ENCODE measurements around the gene FSTL5.

The FSTL5 gene

GRCh38 chr4:161463436-161463835, 700.4 kb downstream of the FSTL5 start:
- intact Hi-C loops (cut with micrococcal nuclease), result no loop called here
- no peaks in the 10 kb centered on the region for H3K9me3 Mint-ChIP-seq
- H3K4me1 Mint-ChIP-seq (ENCODE audit: low read depth), result no peaks in the 10 kb centered on the region
- no peaks in the 10 kb centered on the region for H3K36me3 Mint-ChIP-seq (ENCODE audit: low read depth)
- H3K27me3 Mint-ChIP-seq, result no peaks in the 10 kb centered on the region
- no peak overlapping the region for H3K4me3 Mint-ChIP-seq
- no peak overlapping the region for H3K27ac Mint-ChIP-seq

GRCh38 chr4:161457906-161458305, 705.9 kb downstream of the FSTL5 start:
- Mint-ChIP-seq H3K36me3 (ENCODE audit: low read depth) (no peaks in the 10 kb centered on the region), H3K9me3 (no peaks in the 10 kb centered on the region), H3K27ac (no peak overlapping the region), H3K27me3 (no peaks in the 10 kb centered on the region), H3K4me3 (no peak overlapping the region), H3K4me1 (ENCODE audit: low read depth) (no peaks in the 10 kb centered on the region)
- intact Hi-C loops (cut with micrococcal nuclease), result no loop called here

GRCh38 chr4:161457311-161457710, 706.5 kb downstream of the FSTL5 start:
- Mint-ChIP-seq H3K36me3 (ENCODE audit: low read depth) (no peaks in the 10 kb centered on the region), H3K9me3 (no peaks in the 10 kb centered on the region), H3K27ac (no peak overlapping the region), H3K4me1 (ENCODE audit: low read depth) (no peaks in the 10 kb centered on the region), H3K27me3 (no peaks in the 10 kb centered on the region), H3K4me3 (no peak overlapping the region)
- intact Hi-C loops (cut with micrococcal nuclease), result no loop called here

- H3K4me3 Mint-ChIP-seq, result no peak overlapping the region
- H3K27ac Mint-ChIP-seq, result no peak overlapping the region
- H3K9me3 Mint-ChIP-seq, result no peaks in the 10 kb centered on the region
- no peaks in the 10 kb centered on the region for H3K36me3 Mint-ChIP-seq (ENCODE audit: low read depth)
- no peaks in the 10 kb centered on the region for H3K4me1 Mint-ChIP-seq (ENCODE audit: low read depth)
- H3K27me3 Mint-ChIP-seq, result no peaks in the 10 kb centered on the region
- intact Hi-C loops (cut with micrococcal nuclease), result no loop called here
These were observed 708.9 kb downstream of the FSTL5 start for GRCh38 chr4:161454860-161455259.

GRCh38 chr4:161448550-161449180, 715.1 kb downstream of the FSTL5 start:
- no peak overlapping the region for H3K4me3 Mint-ChIP-seq
- no peaks in the 10 kb centered on the region for H3K36me3 Mint-ChIP-seq (ENCODE audit: low read depth)
- intact Hi-C loops (cut with micrococcal nuclease), result no loop called here
- no peaks in the 10 kb centered on the region for H3K9me3 Mint-ChIP-seq
- H3K27me3 Mint-ChIP-seq, result no peaks in the 10 kb centered on the region
- no peak overlapping the region for H3K27ac Mint-ChIP-seq
- H3K4me1 Mint-ChIP-seq (ENCODE audit: low read depth), result no peaks in the 10 kb centered on the region

- Mint-ChIP-seq H3K27ac (no peak overlapping the region), H3K4me3 (no peak overlapping the region), H3K4me1 (ENCODE audit: low read depth) (no peaks in the 10 kb centered on the region), H3K9me3 (no peaks in the 10 kb centered on the region), H3K27me3 (no peaks in the 10 kb centered on the region), H3K36me3 (ENCODE audit: low read depth) (no peaks in the 10 kb centered on the region)
- intact Hi-C loops (cut with micrococcal nuclease), result no loop called here
These were observed 719.2 kb downstream of the FSTL5 start for GRCh38 chr4:161444626-161445025.

GRCh38 chr4:161442921-161443320, 720.9 kb downstream of the FSTL5 start:
- Mint-ChIP-seq H3K9me3 (peaks cover 2% of the 10 kb centered on the region), H3K27me3 (no peaks in the 10 kb centered on the region), H3K4me3 (no peak overlapping the region), H3K36me3 (ENCODE audit: low read depth) (no peaks in the 10 kb centered on the region), H3K4me1 (ENCODE audit: low read depth) (no peaks in the 10 kb centered on the region), H3K27ac (no peak overlapping the region)
- intact Hi-C loops (cut with micrococcal nuclease), result no loop called here

GRCh38 chr4:161438096-161438495, 725.7 kb downstream of the FSTL5 start:
- Mint-ChIP-seq H3K4me3 (no peak overlapping the region), H3K4me1 (ENCODE audit: low read depth) (no peaks in the 10 kb centered on the region), H3K27me3 (no peaks in the 10 kb centered on the region), H3K36me3 (ENCODE audit: low read depth) (no peaks in the 10 kb centered on the region), H3K27ac (no peak overlapping the region), H3K9me3 (peaks cover 16% of the 10 kb centered on the region)
- intact Hi-C loops (cut with micrococcal nuclease), result no loop called here

- no peak overlapping the region for H3K4me3 Mint-ChIP-seq
- H3K27me3 Mint-ChIP-seq, result no peaks in the 10 kb centered on the region
- no peaks in the 10 kb centered on the region for H3K36me3 Mint-ChIP-seq (ENCODE audit: low read depth)
- no peaks in the 10 kb centered on the region for H3K4me1 Mint-ChIP-seq (ENCODE audit: low read depth)
- no peak overlapping the region for H3K27ac Mint-ChIP-seq
- intact Hi-C loops (cut with micrococcal nuclease), result no loop called here
- H3K9me3 Mint-ChIP-seq, result peaks cover 23% of the 10 kb centered on the region
These were observed 735.4 kb downstream of the FSTL5 start for GRCh38 chr4:161428180-161428965.

GRCh38 chr4:161419822-161420221, 744.0 kb downstream of the FSTL5 start:
- intact Hi-C loops (cut with micrococcal nuclease), result no loop called here
- no peaks in the 10 kb centered on the region for H3K9me3 Mint-ChIP-seq
- H3K27me3 Mint-ChIP-seq, result no peaks in the 10 kb centered on the region
- H3K36me3 Mint-ChIP-seq (ENCODE audit: low read depth), result no peaks in the 10 kb centered on the region
- H3K4me3 Mint-ChIP-seq, result no peak overlapping the region
- H3K4me1 Mint-ChIP-seq (ENCODE audit: low read depth), result peaks cover 9% of the 10 kb centered on the region
- no peak overlapping the region for H3K27ac Mint-ChIP-seq

GRCh38 chr4:161411901-161412300, 751.9 kb downstream of the FSTL5 start:
- intact Hi-C loops (cut with micrococcal nuclease), result no loop called here
- no peak overlapping the region for H3K27ac Mint-ChIP-seq

GRCh38 chr4:161404346-161405110, 759.3 kb downstream of the FSTL5 start:
- no peaks in the 10 kb centered on the region for H3K4me1 Mint-ChIP-seq (ENCODE audit: low read depth)
- intact Hi-C loops (cut with micrococcal nuclease), result no loop called here
- H3K36me3 Mint-ChIP-seq (ENCODE audit: low read depth), result no peaks in the 10 kb centered on the region
- no peak overlapping the region for H3K27ac Mint-ChIP-seq
- no peaks in the 10 kb centered on the region for H3K27me3 Mint-ChIP-seq
- H3K4me3 Mint-ChIP-seq, result no peak overlapping the region
- H3K9me3 Mint-ChIP-seq, result peaks cover 10% of the 10 kb centered on the region

More at GRCh38 chr4:161411901-161412300, 751.9 kb downstream of the FSTL5 start:
- Mint-ChIP-seq H3K4me1 (ENCODE audit: low read depth) (no peaks in the 10 kb centered on the region), H3K27me3 (no peaks in the 10 kb centered on the region), H3K4me3 (no peak overlapping the region), H3K36me3 (ENCODE audit: low read depth) (no peaks in the 10 kb centered on the region), H3K9me3 (no peaks in the 10 kb centered on the region)

GRCh38 chr4:161403781-161404180, 760.0 kb downstream of the FSTL5 start:
- intact Hi-C loops (cut with micrococcal nuclease), result no loop called here
- H3K4me3 Mint-ChIP-seq, result no peak overlapping the region
- H3K27ac Mint-ChIP-seq, result no peak overlapping the region
- H3K27me3 Mint-ChIP-seq, result no peaks in the 10 kb centered on the region
- peaks cover 10% of the 10 kb centered on the region for H3K9me3 Mint-ChIP-seq
- no peaks in the 10 kb centered on the region for H3K36me3 Mint-ChIP-seq (ENCODE audit: low read depth)
- H3K4me1 Mint-ChIP-seq (ENCODE audit: low read depth), result no peaks in the 10 kb centered on the region

- intact Hi-C loops (cut with micrococcal nuclease), result no loop called here
These were observed 770.2 kb downstream of the FSTL5 start for GRCh38 chr4:161393602-161394001.

More at GRCh38 chr4:161393602-161394001, 770.2 kb downstream of the FSTL5 start:
- Mint-ChIP-seq H3K9me3 (no peaks in the 10 kb centered on the region), H3K27ac (no peak overlapping the region), H3K4me1 (ENCODE audit: low read depth) (no peaks in the 10 kb centered on the region), H3K36me3 (ENCODE audit: low read depth) (no peaks in the 10 kb centered on the region), H3K4me3 (no peak overlapping the region), H3K27me3 (no peaks in the 10 kb centered on the region)

Data from dendritic cell treated with granulocyte-macrophage colony-stimulating factor and Interleukin-4, amounts not matched to agents 40 ng/mL and 50 ng/mL, for 4 days (primary cell).